Mammary epithelial cell (primary cell): ENCODE results near the gene GRAMD2A.

Source experiments
- CTCF ChIP-seq, 2 donors: IDR thresholded peaks in 1 of 2; conservative IDR thresholded peaks in 1 of 2; 2 replicates each; pipeline ENCODE4 v1.5.1; 2011 to 2012; ENCODE audit warnings: inconsistent platforms in 2 of 2, low read length in 2 of 2, mild to moderate bottlenecking in 2 of 2, control low read depth in 1 of 2, low read depth in 1 of 2; ENCODE audit not compliant: insufficient read depth in 1 of 2; ENCODE audit errors: extremely low read depth in 1 of 2
- EZH2 ChIP-seq: IDR thresholded peaks from 2 replicates; pipeline ENCODE4 v1.6.1; 2012; ENCODE audit warnings: low read length, inconsistent platforms, borderline replicate concordance

GRCh38 chr15:72242775-72243370 is 45.3 kb upstream of the GRAMD2A start:
- TF ChIP-seq CTCF (conservative IDR thresholded peaks at IDR 0.05 in 1 of 2, IDR thresholded peaks at IDR 0.05 in 1 of 2; ENCODE audit: extremely low read depth in 1 of 2, insufficient read depth in 1 of 2, low read depth in 1 of 2, low read length in 2 of 2) (no peak), EZH2 (no peak)
